ENCODE results near the gene TP53BP1. TPM values are rescaled to one million over a fixed set of nuclear protein-coding genes. Genes with fewer than 3 reads are reported as not detected.

TP53BP1 gene
- total RNA-seq, 1 donor from 2014 or later: 99.5 TPM

DNA sequence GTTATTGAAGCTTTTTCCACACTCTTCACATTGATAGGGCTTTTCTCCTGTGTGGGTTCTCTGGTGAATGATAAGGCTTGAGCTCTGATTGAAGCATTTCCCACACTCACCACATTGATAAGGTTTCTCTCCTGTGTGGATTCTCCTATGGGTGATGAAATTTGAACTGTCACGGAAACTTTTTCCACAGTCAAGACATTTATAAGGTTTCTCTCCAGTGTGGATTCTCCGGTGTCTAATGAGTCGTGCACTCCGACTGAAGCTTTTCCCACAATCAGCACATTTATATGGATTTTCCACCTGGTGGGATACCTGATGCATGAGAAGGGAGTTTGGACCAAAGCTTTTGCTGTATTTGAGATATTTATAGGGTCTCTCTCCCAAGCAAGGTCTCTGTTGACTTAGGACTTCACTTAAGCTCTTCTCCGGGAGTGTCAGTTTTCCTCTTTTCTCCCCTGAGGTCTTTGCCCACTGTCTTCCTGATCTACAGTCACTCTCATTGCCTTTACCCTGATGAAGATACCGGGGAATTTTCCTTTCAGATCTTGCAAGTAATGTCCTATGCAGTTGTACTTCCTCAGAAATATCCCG is 131.5 kb downstream of the TP53BP1 start:
- no peak overlapping the region for H3K4me3 Mint-ChIP-seq
- peaks cover 9% of the 10 kb centered on the region for H3K4me1 Mint-ChIP-seq
- DNase-seq (ENCODE audit: low read depth, low spot score): no peak
- TF ChIP-seq, protein P1, sequence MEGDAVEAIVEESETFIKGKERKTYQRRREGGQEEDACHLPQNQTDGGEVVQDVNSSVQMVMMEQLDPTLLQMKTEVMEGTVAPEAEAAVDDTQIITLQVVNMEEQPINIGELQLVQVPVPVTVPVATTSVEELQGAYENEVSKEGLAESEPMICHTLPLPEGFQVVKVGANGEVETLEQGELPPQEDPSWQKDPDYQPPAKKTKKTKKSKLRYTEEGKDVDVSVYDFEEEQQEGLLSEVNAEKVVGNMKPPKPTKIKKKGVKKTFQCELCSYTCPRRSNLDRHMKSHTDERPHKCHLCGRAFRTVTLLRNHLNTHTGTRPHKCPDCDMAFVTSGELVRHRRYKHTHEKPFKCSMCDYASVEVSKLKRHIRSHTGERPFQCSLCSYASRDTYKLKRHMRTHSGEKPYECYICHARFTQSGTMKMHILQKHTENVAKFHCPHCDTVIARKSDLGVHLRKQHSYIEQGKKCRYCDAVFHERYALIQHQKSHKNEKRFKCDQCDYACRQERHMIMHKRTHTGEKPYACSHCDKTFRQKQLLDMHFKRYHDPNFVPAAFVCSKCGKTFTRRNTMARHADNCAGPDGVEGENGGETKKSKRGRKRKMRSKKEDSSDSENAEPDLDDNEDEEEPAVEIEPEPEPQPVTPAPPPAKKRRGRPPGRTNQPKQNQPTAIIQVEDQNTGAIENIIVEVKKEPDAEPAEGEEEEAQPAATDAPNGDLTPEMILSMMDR (conservative IDR thresholded peaks at IDR 0.05): no peak
- peaks cover 35% of the 10 kb centered on the region for H3K9me3 Mint-ChIP-seq
- no peaks in the 10 kb centered on the region for H3K27me3 Mint-ChIP-seq (ENCODE audit: low read depth)
- peaks cover 82% of the 10 kb centered on the region for H3K36me3 Mint-ChIP-seq (ENCODE audit: low read depth)
- no peak overlapping the region for H3K27ac Mint-ChIP-seq (ENCODE audit: unreplicated experiment)

DNA sequence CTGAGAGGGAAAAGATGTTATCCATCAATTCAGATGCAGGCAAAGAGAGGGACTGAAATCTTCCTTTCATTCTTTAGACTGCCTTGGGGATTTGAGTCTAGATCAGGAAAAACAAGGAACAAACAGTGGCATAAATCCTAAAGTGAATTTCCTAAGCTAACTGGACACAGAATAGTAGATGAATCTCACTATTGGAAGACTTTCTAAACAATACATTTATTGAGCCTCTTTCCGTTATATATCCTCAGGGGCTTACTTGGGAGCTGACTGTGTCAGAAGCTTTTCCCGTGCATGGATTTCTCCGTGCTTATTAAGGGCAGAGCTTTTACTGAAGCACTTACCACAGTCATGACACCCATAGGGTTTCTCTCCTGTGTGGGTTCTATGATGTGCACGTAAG is 132.1 kb downstream of the TP53BP1 start:
- peaks cover 39% of the 10 kb centered on the region for H3K9me3 Mint-ChIP-seq
- H3K4me1 Mint-ChIP-seq: peaks cover 5% of the 10 kb centered on the region
- H3K27ac Mint-ChIP-seq (ENCODE audit: unreplicated experiment): no peak overlapping the region
- peaks cover 81% of the 10 kb centered on the region for H3K36me3 Mint-ChIP-seq (ENCODE audit: low read depth)
- DNase-seq (ENCODE audit: low read depth, low spot score): no peak
- TF ChIP-seq, protein P1 (conservative IDR thresholded peaks at IDR 0.05): no peak
- no peak overlapping the region for H3K4me3 Mint-ChIP-seq
- H3K27me3 Mint-ChIP-seq (ENCODE audit: low read depth): no peaks in the 10 kb centered on the region

Other genes starting within 250 kb of the TP53BP1 start
- not detected in 2 replicates for gene TGM5, start 226.2 kb downstream of the TP53BP1 start, total RNA-seq
- gene TGM7, start 190.9 kb downstream of the TP53BP1 start, total RNA-seq: not detected in 2 replicates
- gene LCMT2, start 162.6 kb downstream of the TP53BP1 start, total RNA-seq: 18.8 and 18.9 TPM in 2 replicates
- gene ZSCAN29, start 122.1 kb downstream of the TP53BP1 start, total RNA-seq: 59.6 and 62.6 TPM in 2 replicates
- 35.6 and 38.2 TPM in 2 replicates for gene TUBGCP4, start 122.1 kb downstream of the TP53BP1 start, total RNA-seq
- 24.3 and 25.2 TPM in 2 replicates for gene MAP1A, start 24.5 kb upstream of the TP53BP1 start, total RNA-seq
- 33.1 and 37.9 TPM in 2 replicates for gene PPIP5K1, start 97.1 kb upstream of the TP53BP1 start, total RNA-seq
- gene CKMT1B, start 100.9 kb upstream of the TP53BP1 start, total RNA-seq: 1.9 and 4.5 TPM in 2 replicates
- gene STRC, start 125.6 kb upstream of the TP53BP1 start, total RNA-seq: 0.19 and 0.30 TPM in 2 replicates
- gene CATSPER2, start 155.7 kb upstream of the TP53BP1 start, total RNA-seq: 2.7 and 2.8 TPM in 2 replicates
- 4.9 and 5.3 TPM in 2 replicates for gene CKMT1A, start 200.7 kb upstream of the TP53BP1 start, total RNA-seq